ENCODE measurements around the gene EXOC1.
"Not testable (repeated sequence)": the region's sequence is repeated elsewhere in the genome, so short reads cannot be mapped to it uniquely, and the experiment has no call there.

EXOC1 gene

GRCh38 chr4:55931833-55932232, 78.4 kb downstream of the EXOC1 start:
- TF ChIP-seq CTCF (IDR thresholded peaks at IDR 0.05; ENCODE audit: unreplicated experiment in 3 of 3): no peak
- no peaks in the 10 kb centered on the region for H3K27me3 Mint-ChIP-seq (ENCODE audit: low read depth)

GRCh38 chr4:55932511-55932910, 79.1 kb downstream of the EXOC1 start:
- no peaks in the 10 kb centered on the region for H3K27me3 Mint-ChIP-seq (ENCODE audit: low read depth)
- H3K4me3 Mint-ChIP-seq: no peak overlapping the region
- no peak overlapping the region for H3K27ac Mint-ChIP-seq

More at GRCh38 chr4:55931833-55932232, 78.4 kb downstream of the EXOC1 start:
- H3K4me3 Mint-ChIP-seq: no peak overlapping the region
- H3K27ac Mint-ChIP-seq: no peak overlapping the region
- no peaks in the 10 kb centered on the region for H3K36me3 Mint-ChIP-seq (ENCODE audit: low read depth)
- peaks cover 11% of the 10 kb centered on the region for H3K9me3 Mint-ChIP-seq
- H3K4me1 Mint-ChIP-seq: peaks cover 18% of the 10 kb centered on the region

GRCh38 chr4:55933611-55934010, 80.2 kb downstream of the EXOC1 start:
- no peaks in the 10 kb centered on the region for H3K27me3 Mint-ChIP-seq (ENCODE audit: low read depth)
- H3K4me1 Mint-ChIP-seq: peaks cover 9% of the 10 kb centered on the region
- peaks cover 23% of the 10 kb centered on the region for H3K9me3 Mint-ChIP-seq
- no peak overlapping the region for H3K27ac Mint-ChIP-seq
- H3K4me3 Mint-ChIP-seq: no peak overlapping the region
- no peak for TF ChIP-seq CTCF (IDR thresholded peaks at IDR 0.05; ENCODE audit: unreplicated experiment in 3 of 3)
- H3K36me3 Mint-ChIP-seq (ENCODE audit: low read depth): no peaks in the 10 kb centered on the region

More at GRCh38 chr4:55932511-55932910, 79.1 kb downstream of the EXOC1 start:
- H3K9me3 Mint-ChIP-seq: peaks cover 16% of the 10 kb centered on the region
- peaks cover 15% of the 10 kb centered on the region for H3K4me1 Mint-ChIP-seq
- H3K36me3 Mint-ChIP-seq (ENCODE audit: low read depth): no peaks in the 10 kb centered on the region
- no peak for TF ChIP-seq CTCF (IDR thresholded peaks at IDR 0.05; ENCODE audit: unreplicated experiment in 3 of 3)

- H3K4me1 Mint-ChIP-seq; H3K4me3 Mint-ChIP-seq; H3K27ac Mint-ChIP-seq; H3K36me3 Mint-ChIP-seq (ENCODE audit: low read depth); H3K27me3 Mint-ChIP-seq (ENCODE audit: low read depth): not testable (repeated sequence)
- H3K9me3 Mint-ChIP-seq: peaks cover 24% of the 10 kb centered on the region
These were observed 82.5 kb downstream of the EXOC1 start for GRCh38 chr4:55935907-55936306.

- Mint-ChIP-seq H3K27me3 (ENCODE audit: low read depth) (no peaks in the 10 kb centered on the region), H3K9me3 (peaks cover 24% of the 10 kb centered on the region), H3K27ac (no peak overlapping the region)
These were observed 85.0 kb downstream of the EXOC1 start for GRCh38 chr4:55938481-55938880.

GRCh38 chr4:55939421-55939820, 86.0 kb downstream of the EXOC1 start:
- no peak for TF ChIP-seq CTCF (IDR thresholded peaks at IDR 0.05; ENCODE audit: unreplicated experiment in 3 of 3)
- Mint-ChIP-seq H3K27ac (no peak overlapping the region), H3K9me3 (peaks cover 24% of the 10 kb centered on the region), H3K27me3 (ENCODE audit: low read depth) (peaks cover 5% of the 10 kb centered on the region), H3K36me3 (ENCODE audit: low read depth) (no peaks in the 10 kb centered on the region), H3K4me1 (no peaks in the 10 kb centered on the region), H3K4me3 (no peak overlapping the region)

More at GRCh38 chr4:55938481-55938880, 85.0 kb downstream of the EXOC1 start:
- no peak for TF ChIP-seq CTCF (IDR thresholded peaks at IDR 0.05; ENCODE audit: unreplicated experiment in 3 of 3)
- Mint-ChIP-seq H3K4me1 (no peaks in the 10 kb centered on the region), H3K4me3 (no peak overlapping the region), H3K36me3 (ENCODE audit: low read depth) (no peaks in the 10 kb centered on the region)
